ENCODE results near the gene CLTC.

The CLTC gene

GRCh38 chr17:59688008-59688407, 68.3 kb downstream of the CLTC start:
- no peak for DNase-seq

- no peak for DNase-seq
These were observed 68.8 kb downstream of the CLTC start for GRCh38 chr17:59688496-59688895.

DNA sequence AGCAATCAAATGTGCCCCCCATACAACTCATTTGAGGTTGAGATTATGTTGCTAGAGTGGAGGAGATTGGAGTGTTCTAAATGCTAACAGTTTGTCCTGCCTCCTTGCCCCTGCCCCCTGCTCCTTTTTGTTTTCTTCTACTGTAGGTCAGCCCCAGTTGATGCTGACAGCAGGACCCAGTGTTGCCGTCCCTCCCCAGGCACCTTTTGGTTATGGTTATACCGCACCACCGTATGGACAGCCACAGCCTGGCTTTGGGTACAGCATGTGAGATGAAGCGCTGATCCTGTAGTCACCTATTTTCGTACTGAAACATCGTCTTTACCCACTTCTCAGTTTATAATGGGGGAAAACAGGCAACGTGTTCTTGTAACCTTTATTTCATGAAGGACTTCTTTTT, 73.9 kb downstream of the CLTC start:
- no peak for DNase-seq

DNA sequence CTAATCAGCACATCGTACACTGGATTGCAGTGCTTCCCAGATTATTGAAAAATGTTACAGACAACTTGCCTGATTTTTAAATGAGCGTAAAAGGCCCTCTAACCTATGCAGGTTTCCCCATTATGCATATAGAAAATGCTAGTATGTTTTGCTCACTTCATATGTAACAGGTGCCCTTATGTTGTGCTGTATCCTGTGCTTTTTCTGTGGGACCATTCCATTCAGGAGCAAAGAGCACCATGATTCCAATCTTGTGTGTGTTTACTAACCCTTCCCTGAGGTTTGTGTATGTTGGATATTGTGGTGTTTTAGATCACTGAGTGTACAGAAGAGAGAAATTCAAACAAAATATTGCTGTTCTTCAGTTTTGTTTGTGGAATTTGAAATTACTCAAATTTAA, 74.6 kb downstream of the CLTC start:
- no peak for DNase-seq

GRCh38 chr17:59695945-59696681, 76.4 kb downstream of the CLTC start:
- no peak for DNase-seq

GRCh38 chr17:59696682-59697277, 77.1 kb downstream of the CLTC start:
- no peak for DNase-seq

GRCh38 chr17:59698143-59698542, 78.4 kb downstream of the CLTC start:
- no peak for DNase-seq

- DNase-seq = no peak
These were observed 79.5 kb downstream of the CLTC start for GRCh38 chr17:59699218-59699617.

DNA sequence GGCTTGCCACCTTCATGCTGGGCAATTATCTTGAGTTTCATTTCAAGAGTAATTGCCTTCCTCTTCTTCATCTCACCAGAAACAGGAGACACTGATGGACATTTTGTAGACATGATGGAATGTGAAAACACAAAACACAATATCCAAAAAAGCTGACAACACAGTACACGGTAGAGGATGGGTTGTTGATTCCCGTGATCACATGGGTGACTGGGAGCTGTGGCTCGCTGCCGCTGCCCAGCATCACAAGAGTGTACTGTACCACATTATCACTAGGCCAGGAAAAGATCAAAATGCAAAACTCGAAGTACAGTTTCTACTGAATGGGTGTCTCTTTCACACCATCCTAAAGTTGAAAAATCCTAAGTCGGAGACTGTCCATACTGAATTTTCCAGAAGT, 80.1 kb downstream of the CLTC start:
- no peak for DNase-seq

DNA sequence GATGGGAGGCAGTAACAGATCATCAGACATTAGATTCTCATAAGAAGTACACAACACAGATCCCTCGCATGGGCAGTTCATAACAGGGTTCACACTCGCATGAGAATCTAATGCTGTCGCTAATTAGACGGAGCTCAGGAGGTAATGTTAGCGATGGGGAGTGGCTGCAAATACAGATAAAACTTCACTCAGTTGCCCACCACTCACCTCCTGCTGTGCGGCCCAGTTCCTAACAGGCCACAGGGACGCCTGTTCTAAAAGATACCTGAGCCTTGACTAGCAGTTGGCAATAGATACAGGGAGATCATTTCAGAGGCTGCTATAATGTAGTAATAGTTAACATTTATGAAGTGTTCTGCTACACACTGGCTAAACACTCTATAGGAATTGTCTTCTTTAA, 82.6 kb downstream of the CLTC start:
- no peak for DNase-seq

- peak; percentile 100 for DNase-seq
These were observed 87.7 kb downstream of the CLTC start, which contains the start of the genes PTRH2 and VMP1 for GRCh38 chr17:59707149-59707970. TSS of gene PTRH2 (minus strand) at chr17:59707430. CDS start at chr17:59697978, 9,452 bp downstream. TSS of gene VMP1 (plus strand) at chr17:59707654. CDS start at chr17:59731447, 23,793 bp downstream.

GRCh38 chr17:59707971-59708430, 88.3 kb downstream of the CLTC start:
- no peak for DNase-seq

DNA sequence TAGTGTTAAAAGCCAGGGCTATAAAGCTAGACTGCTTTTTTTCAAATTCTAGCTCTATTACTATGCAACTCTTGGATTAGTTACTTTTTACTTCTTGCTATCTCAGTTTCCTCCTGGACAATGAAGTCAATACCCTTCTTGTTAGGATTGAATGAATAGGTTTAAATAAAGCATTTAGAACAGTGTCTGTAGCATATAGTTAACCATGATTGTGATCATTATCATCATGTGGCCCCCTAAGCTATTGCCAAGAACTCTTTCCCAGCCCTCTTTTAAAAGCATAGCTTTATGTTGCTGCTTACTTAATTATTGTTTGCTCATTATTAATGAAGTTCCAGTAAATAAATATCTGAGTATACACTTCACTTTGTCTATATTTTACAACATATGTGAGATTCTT, 92.2 kb downstream of the CLTC start:
- DNase-seq = no peak

DNA sequence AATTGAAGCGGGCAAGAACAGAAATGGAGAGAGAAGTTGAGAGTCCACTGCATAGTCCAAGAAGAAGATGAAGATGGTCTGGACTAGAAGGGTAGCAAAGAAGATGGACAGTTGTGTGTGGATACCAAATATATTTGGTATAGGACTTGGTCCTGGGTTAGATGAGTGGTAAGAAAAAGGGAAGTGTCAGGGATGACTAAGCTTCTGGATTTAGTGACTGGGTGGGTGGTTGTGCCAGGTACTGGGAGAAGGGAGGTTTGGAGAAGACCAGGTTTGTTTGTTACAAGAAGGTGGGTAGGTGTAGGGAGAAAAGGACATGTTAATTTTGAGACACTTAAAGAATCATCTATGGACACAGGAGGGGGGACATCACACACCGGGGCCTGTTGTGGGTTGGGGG, 93.2 kb downstream of the CLTC start:
- no peak for DNase-seq

DNA sequence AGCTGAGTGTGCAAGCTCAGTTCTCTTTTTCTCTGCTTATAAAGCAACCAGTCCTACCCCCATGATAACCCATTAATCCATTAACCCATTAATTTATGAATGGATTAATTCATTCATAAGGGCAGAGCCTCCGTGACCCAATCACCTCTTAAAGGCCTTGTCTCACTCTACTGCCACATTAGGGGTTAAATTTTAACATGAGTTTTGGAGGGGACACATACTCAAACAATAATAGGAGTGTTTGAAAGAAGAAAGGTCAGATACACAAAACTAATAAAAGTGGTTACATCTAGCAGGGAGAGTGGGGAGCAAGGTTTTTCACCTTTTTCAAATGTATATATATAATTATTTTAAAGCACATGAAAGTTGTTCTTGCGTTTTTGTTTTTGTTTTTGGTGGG, 94.6 kb downstream of the CLTC start:
- no peak for DNase-seq

DNA sequence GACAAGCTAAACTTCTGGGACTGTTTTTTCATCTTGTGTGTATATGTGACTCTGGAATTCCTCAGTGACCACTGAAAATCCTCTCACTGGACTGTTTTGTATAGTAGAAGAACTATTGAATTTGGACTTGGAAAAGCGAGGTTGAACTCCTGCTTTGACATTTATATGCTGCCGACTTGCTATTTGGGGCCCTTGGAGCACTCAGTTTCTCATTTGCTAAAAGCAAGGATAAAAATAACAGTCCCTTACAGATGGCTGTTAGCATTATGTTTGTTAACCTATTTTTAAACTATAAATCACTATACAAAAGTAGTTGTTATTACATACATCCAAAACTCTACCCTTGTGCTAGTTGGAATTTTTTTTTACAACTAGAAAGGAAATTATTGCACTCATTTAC, 96.7 kb downstream of the CLTC start:
- no peak for DNase-seq

DNA sequence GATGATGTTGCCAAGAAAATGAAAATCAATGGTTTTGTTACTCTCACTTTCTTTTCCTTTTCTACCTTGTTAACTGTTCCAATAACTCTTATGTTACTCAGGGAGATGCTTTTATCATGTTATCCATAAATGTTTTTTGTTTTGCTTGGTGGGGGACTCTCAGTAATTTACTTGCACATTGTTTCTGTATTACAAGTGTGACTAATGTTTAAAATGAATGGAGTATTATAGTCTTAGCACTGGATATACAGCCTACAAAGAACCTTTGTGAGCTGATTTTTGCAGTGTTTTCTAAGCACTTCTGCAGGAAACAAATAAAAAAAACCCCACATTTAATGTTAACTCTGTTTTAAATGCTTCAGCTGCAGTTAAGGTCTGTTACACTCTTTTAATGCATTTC, 99.8 kb downstream of the CLTC start:
- no peak for DNase-seq

GRCh38 chr17:59722623-59723022, 102.9 kb downstream of the CLTC start:
- no peak for DNase-seq

DNA sequence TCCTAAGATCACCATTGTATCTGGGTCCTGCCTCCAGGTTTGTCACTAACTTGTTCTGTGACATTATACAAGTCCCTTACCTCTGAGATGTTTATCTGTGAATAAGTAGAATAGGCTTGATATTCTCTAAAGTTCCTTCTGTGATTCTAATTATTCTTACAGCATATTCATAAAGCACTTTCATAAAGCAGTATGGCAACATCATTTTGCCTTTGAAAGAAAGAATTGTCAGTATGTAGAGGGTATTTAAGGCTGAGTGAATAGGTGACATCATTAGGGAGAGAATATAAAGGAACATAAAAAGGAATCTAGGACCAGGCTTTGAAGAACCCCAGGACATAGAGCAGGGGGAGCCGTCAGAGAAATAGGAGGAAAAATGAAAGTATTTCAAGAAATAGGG, 103.3 kb downstream of the CLTC start:
- DNase-seq = no peak

DNA sequence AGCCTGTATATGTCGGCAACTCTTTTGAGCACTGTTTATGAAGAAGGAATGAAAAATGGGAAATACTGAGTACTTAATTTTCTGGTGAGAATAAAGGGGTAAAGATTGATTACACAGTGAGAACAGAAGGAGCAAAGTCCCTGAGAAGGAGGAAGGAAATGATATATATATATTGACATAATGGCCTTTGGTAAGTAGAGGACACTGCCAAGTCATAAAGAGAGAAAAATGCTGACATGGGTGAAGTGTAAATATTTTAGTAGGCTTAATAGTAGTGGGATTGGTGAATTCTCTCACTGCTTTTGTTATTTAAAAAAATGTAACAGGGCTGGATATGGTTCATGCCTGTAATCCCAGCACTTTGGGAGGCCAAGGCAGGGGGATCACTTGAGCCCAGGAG, 103.9 kb downstream of the CLTC start:
- no peak for DNase-seq

- peak; percentile 52 for DNase-seq
These were observed 106.0 kb downstream of the CLTC start for GRCh38 chr17:59725691-59726090.

DNA sequence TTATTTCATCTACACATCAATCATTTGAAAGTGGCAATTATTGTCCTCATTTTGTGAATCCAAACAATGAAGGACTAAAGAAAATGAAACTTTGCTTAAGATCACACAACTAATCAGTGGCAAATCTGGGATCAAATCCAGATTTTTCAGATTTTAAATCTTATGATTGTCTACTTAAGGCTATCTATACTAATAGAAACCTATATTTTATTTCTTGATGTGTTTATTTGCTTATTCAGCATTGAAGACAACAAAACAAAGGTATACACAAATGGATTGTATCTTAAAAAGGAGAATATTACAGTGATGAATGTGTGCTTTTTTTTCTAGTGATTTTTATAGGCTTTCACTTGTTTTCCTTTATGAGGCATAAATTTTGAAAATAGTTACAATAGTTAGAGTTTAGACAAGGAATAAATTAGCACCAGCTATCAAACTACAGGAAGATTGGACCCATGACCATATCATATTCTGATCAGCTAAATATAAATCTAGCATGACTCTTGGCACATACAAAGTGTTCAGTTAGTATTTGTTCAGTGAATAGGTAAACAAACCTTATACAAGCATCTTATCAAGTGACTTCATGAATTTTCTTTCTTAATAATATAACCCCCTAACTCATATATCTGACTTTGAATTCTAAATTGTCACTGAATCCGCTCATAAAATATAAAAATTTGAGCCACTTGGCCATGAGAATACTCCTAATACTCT, 108.3 kb downstream of the CLTC start:
- no peak for DNase-seq

GRCh38 chr17:59730268-59730834, 110.7 kb downstream of the CLTC start:
- DNase-seq = no peak
